GM18505 (cell line): ENCODE measurements around the gene UNCX.
"Not testable (repeated sequence)": the region's sequence is repeated elsewhere in the genome, so short reads cannot be mapped to it uniquely, and the experiment has no call there.

ENCODE experiments used
- ATAC-seq: cut with Tn5 transposase; IDR thresholded peaks from one replicate; pipeline ENCODE4 v1.9.1; 2021; ENCODE audit not compliant: unreplicated experiment
- POLR2A ChIP-seq: IDR thresholded peaks from 4 replicates; pipeline ENCODE4 v1.6.1; 2011; ENCODE audit warnings: borderline replicate concordance; ENCODE audit not compliant: insufficient read depth, insufficient read length; ENCODE audit errors: extremely low read depth

The UNCX gene

DNA sequence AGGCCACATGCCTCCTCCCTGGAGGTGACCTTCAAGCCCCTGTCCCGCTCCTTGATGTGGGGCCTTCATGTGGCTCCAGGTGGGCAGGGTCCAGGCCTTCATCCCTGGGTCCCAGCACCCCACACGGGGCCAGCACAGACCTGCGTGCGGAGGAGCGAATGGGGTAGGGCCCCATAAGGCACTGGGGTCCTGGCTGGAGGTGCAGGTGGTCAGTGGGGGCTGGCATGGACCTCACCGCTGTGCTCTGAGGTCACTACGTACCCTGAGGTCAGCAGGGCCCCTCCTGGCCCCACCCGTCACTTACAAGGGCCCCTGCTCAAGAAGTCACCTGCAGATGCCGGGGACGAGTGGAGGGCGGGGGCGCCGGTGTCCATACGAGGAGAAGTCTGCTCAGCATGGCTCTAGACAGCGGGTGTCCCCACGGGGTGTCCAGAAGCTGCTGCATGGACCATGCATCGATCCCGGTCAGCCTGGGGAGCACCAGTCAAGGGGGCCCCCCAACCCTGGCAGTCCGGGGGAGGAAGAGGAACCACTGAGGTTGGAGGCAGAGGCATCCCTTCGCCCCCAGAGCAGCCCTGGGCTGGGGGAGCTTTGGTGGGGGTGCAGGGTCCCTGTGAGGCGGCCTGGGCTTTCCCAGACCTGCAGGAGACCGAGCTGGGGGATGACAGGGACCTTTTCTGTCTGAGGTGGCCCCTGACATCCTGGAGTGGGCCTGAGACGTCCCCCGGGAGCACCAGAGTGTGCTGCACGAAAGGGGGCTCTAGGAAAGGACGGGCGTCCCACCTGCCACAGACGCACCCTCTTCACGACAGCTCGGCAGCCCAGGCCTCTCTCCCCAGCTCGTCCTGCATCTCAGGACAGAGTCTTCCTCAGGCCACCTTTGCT lies 34.6 kb downstream of the UNCX start:
- no peak for ATAC-seq
- no peak for TF ChIP-seq POLR2A

DNA sequence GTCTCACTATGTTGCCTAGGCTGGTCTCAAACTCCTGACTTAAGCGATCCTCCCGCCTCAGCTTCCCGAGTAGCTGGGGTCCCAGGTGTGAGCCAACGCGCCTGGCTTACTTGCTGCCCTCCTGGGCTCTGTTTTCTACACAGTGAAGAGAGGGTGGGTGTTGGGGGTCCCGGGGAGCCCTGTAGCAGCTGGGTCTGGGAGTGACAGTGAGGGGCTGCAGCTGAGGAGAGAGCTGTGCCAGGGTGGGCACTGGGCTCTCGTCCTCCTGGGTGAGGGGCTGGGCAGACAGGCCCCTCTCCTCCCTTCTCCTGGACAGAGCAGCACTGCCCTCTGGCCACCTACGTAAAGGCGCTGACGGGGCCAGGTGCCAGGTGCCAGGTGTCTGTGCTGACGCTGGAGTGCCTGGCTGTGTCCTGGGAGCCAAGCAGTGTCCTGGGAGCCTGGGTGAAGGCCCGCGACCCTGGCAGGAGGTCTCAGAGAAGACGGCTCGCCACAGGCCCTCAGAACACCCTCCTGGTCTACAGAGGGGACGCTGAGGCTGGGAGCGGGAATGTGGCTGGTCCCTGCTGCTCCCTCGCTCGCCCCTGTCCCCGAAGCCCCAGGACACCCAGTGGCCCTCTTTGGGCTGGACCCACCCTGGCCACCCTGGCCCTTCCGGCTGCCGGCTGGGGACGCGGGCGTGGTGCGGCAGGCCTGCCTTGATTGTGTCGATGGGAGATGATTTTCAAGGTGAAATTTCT lies 35.6 kb downstream of the UNCX start:
- no peak for ATAC-seq
- TF ChIP-seq POLR2A, result no peak

DNA sequence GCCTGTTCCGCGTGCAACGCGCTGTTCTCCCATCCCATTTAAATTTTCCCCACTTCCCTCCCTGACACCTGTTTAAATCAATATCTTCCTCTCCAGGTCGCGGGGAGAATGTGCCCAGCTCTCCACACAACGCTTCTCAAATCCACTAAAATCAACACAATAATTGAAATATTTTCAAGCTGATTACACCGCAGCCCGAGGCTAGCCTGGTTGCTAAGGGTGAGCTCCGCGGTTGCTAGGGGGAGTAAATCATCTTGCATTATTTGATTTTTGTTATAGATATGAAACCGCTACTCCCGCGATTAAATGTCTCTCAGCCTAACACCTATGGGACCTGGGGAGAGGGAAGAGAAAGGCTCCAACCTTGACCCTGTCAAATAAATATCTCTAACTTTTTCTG lies 36.2 kb downstream of the UNCX start:
- no peak for ATAC-seq

DNA sequence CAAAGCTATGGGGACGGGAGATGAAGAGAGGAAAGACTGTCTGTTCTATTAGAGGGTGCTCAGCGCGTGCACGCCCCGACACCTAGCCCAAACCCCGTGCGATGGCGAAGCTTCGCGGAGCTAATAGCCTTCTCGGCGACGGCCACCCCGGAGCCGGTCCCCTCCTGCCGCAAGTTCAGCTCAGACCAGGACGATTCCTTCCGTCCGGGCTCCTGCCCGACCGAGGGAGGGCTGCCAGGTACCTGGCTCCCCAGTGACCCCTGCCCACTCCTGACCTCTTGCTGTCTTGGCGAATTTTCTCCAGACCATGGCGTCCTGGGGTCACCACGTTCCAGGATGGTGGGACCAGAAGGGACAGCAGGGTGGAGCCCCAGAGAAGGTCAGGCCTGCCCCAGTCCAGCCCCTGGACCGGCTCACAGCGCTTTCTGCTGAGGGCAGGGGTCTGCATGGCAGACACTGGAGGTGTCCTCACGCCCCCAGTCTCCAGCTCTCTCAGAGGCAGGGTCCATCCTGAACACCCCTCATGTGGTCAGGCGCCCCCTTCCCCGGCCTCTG lies 36.7 kb downstream of the UNCX start:
- ATAC-seq, result no peak
- no peak for TF ChIP-seq POLR2A

More for the DNA sequence above, 36.2 kb downstream of the UNCX start:
- no peak for TF ChIP-seq POLR2A

GRCh38 chr7:1270181-1270580 lies 37.5 kb downstream of the UNCX start:
- TF ChIP-seq POLR2A, result no peak
- no peak for ATAC-seq

DNA sequence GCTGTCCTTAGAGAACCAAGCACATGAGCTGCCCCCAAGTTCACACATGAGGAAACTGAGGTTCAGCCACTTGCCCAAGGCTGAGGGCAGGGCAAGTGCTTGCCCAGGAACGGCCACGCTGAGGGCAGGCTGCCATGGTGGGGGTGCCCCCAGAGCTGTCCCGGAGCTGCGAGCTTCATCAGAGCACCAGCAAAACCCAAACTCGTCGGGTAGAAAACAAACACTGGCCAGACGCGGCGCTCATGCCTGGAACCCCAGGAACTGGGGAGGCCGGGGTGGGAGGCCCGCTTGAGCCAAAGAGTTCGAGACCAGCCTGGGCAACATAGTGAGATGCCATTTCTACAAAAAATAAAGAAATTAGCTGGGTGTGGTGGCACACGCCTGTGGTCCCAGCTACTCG lies 38.4 kb downstream of the UNCX start:
- no peak for TF ChIP-seq POLR2A
- ATAC-seq, result no peak

GRCh38 chr7:1271656-1272055 lies 39.0 kb downstream of the UNCX start:
- ATAC-seq, result no peak
- no peak for TF ChIP-seq POLR2A

DNA sequence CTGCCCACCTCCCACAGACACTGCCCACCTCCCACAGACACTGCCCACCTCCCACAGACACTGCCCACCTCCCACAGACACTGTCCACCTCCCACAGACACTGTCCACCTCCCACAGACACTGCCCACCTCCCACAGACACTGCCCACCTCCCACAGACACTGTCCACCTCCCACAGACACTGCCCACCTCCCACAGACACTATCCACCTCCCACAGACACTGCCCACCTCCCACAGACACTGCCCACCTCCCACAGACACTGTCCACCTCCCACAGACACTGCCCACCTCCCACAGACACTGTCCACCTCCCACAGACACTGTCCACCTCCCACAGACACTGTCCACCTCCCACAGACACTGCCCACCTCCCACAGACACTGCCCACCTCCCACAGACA lies 39.5 kb downstream of the UNCX start:
- not testable (repeated sequence) for ATAC-seq

- no peak for TF ChIP-seq POLR2A
- no peak for ATAC-seq
These were observed 41.6 kb downstream of the UNCX start for GRCh38 chr7:1274121-1274875.

- TF ChIP-seq POLR2A, result no peak
- no peak for ATAC-seq
These were observed 42.3 kb downstream of the UNCX start for GRCh38 chr7:1274876-1275375.

DNA sequence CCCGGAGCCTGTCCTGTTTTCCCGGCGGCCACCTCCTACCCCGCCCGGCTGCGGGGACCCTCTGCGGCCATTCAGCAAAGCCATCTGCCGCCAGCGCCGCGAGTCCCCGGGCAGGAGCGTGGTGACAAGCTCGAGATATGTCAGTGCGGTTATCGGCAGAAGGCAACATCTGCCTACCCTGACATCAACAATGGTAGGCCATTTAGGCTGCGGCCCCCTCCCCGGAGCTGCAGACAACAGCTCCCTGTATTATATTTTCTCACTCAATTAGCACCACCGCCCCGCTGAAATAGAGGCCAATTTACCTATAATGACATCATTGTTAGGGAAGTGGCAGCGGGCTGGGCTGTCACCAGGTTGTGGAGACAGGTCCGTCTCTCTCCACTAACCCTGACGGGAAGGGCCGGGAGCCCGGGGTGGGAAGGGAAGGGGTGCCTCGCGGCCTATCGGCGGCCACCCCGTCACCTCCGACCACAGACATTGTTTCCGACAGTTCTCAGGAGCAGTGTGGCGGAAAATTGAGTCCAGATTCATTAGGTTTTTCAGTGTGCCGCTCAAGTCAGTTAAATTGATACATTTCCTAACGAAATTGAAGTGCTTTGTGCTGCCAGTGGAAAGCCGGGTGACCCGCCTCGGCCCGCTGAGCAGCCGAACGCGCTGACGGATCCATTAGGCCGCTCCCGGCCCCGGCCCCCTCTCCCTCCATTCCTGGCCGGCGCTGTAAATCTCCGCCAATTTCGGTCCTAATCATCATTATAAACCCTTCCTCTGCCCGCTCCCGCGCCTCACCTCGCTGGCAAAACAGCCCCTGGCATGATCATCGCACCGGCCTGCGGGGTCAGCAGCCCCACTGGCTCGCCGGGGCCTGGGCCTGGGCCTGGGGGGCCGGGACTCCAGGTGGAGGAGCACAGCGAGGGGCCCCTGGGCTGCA lies 43.0 kb downstream of the UNCX start:
- ATAC-seq, result no peak
- no peak for TF ChIP-seq POLR2A

DNA sequence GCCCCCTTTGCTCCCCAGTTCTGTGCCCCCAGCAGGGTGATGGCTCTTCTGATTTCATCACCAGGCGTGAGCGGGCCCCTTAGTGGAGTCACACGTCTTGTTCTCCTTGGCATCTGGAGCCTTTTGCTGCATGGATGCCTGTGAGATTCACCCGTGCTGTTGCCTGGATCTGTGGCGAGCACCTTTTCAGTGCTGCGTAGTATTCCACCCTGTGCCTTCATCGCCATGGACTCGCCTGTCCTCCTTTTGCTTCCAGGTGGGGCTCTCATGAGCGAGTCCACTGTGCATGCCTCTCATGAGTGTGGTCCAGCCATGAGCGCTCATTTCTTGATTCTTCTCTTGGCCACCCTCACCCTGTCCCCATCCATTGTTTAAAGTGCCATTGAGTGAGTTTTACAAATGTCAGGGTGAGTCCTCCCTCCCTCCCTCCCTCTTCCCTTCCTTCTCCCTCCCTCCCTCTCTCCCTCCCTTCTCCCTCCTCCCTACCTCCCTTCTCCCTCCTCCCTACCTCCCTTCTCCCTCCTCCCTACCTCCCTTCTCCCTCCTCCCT lies 44.0 kb downstream of the UNCX start:
- TF ChIP-seq POLR2A, result no peak

More for the DNA sequence above, 44.0 kb downstream of the UNCX start:
- ATAC-seq, result no peak
